Measurements from ENCODE around the gene NCR3LG1. TPM values are rescaled to one million over a fixed set of nuclear protein-coding genes. Genes with fewer than 3 reads are reported as not detected.
"Not testable (repeated sequence)": the region's sequence is repeated elsewhere in the genome, so short reads cannot be mapped to it uniquely, and the experiment has no call there.

NCR3LG1 gene
- total RNA-seq, 1 donor from 2014 or later = 1.1 TPM

DNA sequence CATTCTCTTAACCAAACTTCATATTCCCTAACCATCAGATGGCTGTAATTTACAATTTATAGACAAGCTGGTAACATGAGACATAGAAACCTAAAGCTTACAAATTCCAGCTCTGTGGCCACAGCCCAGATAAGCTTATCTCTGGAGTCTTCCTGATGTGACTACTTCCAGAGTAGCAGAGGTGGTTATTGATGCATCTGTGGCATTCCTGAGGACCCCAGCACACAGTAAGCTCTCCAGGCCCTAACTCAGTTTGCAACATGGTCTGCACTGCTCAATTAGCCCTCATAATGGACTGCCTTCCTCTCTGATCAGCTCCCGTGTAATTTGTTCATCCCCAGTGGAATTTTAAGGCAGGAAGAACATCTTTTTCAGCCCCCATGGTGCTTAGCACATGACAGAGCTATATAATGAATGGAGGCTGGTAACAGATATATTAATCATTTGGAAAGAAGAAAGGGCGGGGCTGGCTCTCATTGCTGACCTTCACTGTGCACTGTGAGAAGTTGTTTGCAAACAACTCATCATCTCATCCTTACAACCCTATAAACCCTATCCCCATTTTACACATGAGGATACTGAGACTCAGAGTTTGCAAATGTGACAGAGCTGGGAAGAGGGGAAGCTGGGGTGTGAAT lies 67.0 kb downstream of the NCR3LG1 start:
- Mint-ChIP-seq H3K27ac (no peak overlapping the region), H3K27me3 (peaks cover 32% of the 10 kb centered on the region), H3K9me3 (no peaks in the 10 kb centered on the region), H3K4me3 (no peak overlapping the region), H3K36me3 (ENCODE audit: low read depth) (no peaks in the 10 kb centered on the region), H3K4me1 (no peaks in the 10 kb centered on the region)
- POLR2A ChIA-PET = no interaction called here
- CTCF ChIA-PET = no interaction called here
- intact Hi-C loops (cut with micrococcal nuclease) = no loop called here
- ATAC-seq (ENCODE audit: low read depth) = no peak
- no peak for DNase-seq
- TF ChIP-seq, protein P1, sequence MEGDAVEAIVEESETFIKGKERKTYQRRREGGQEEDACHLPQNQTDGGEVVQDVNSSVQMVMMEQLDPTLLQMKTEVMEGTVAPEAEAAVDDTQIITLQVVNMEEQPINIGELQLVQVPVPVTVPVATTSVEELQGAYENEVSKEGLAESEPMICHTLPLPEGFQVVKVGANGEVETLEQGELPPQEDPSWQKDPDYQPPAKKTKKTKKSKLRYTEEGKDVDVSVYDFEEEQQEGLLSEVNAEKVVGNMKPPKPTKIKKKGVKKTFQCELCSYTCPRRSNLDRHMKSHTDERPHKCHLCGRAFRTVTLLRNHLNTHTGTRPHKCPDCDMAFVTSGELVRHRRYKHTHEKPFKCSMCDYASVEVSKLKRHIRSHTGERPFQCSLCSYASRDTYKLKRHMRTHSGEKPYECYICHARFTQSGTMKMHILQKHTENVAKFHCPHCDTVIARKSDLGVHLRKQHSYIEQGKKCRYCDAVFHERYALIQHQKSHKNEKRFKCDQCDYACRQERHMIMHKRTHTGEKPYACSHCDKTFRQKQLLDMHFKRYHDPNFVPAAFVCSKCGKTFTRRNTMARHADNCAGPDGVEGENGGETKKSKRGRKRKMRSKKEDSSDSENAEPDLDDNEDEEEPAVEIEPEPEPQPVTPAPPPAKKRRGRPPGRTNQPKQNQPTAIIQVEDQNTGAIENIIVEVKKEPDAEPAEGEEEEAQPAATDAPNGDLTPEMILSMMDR (IDR thresholded peaks at IDR 0.05) = no peak

DNA sequence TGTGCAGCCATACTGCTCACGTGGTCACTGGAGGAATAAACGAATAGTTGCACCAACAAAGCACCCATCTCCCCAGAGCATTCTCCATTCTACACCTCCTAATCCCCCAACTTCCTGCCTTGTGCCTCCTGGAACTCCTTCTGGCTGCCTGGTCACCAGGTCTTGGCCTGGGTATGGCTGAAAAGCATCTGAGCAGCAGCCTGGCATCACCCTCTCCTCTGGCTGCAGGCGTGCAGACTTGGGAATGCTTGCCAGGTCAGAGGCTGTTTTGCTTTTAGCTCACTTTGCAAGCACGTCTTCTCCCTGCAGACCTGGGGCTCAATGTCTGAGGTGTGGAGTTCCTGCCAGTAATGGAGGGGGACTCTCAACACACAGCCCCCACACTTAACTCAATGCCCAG lies 70.2 kb downstream of the NCR3LG1 start:
- ChIA-PET CTCF (interaction anchor here (1.5 kb wide), 1 partner anchor 37 kb away, joined by 4 read pairs; no protein-coding TSS in a partner anchor), POLR2A (no interaction called here)
- Mint-ChIP-seq H3K4me3 (no peak overlapping the region), H3K36me3 (ENCODE audit: low read depth) (no peaks in the 10 kb centered on the region), H3K27ac (no peak overlapping the region), H3K27me3 (peaks cover 19% of the 10 kb centered on the region), H3K9me3 (no peaks in the 10 kb centered on the region), H3K4me1 (no peaks in the 10 kb centered on the region)
- ATAC-seq (ENCODE audit: low read depth) (no peak), DNase-seq (no peak)
- intact Hi-C loops (cut with micrococcal nuclease) = no loop called here
- TF ChIP-seq, protein P1 (IDR thresholded peaks at IDR 0.05) = no peak

DNA sequence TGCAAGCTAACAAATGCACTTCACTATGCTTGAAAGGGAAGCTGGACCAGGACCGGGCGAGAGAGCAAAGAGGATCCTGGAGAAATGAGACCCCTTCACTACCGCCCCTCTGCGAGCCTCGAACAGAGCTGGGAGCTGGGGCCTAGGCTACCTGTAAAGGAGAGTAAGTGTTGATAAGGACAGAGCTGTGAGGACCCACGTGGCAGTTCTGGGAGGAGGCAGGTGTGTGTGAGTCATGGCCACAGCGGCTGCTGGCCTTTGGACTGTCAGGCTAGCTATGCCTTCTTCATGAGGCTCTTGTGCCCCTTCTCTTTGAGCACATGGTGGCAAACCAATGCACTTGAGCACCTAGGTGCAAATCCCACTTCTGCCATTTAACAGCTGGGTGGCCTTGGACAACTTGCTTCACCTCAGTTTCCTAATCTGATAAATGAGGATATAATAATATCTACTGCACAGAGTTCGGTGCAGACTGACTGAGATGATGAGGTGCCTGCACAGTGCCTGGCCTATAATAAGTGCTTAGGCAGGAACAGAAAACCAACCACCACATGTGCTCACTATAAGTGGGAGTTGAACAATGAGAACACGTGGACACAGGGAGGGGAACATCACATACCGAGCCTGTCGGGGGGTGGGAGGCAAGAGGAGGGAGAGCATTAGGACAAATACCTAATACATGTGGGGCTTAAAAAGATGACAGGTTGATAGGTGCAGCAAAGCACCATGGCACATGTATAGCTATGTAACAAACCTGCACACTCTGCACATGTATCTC lies 72.1 kb downstream of the NCR3LG1 start:
- ChIA-PET CTCF (no interaction called here), POLR2A (no interaction called here)
- TF ChIP-seq, protein P1 (IDR thresholded peaks at IDR 0.05) = no peak
- H3K27ac Mint-ChIP-seq = no peak overlapping the region
- DNase-seq (no peak), ATAC-seq (ENCODE audit: low read depth) (no peak)
- H3K36me3 Mint-ChIP-seq (ENCODE audit: low read depth) = no peaks in the 10 kb centered on the region
- H3K4me1 Mint-ChIP-seq = no peaks in the 10 kb centered on the region
- peaks cover 17% of the 10 kb centered on the region for H3K27me3 Mint-ChIP-seq
- H3K4me3 Mint-ChIP-seq = no peak overlapping the region
- H3K9me3 Mint-ChIP-seq = no peaks in the 10 kb centered on the region
- intact Hi-C loops (cut with micrococcal nuclease) = no loop called here

DNA sequence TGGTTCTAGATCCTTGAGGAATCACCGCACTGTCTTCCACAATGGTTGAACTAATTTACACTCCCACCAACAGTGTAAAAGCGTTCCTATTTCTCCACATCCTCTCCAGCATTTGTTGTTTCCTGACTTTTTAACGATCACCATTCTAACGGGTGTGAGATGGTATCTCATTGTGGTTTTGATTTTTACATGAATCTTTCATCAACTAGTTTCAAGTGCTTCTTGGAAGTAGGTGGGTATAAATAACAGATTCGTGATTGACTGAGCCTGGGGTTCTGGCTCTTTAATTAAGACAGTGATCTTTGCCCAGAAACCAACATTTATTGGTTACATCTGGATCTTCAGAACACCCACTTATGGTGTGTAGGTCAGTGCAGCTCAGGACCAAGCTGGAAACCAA lies 74.6 kb downstream of the NCR3LG1 start:
- DNase-seq; H3K27ac Mint-ChIP-seq; ATAC-seq (ENCODE audit: low read depth); H3K4me1 Mint-ChIP-seq; H3K36me3 Mint-ChIP-seq (ENCODE audit: low read depth); POLR2A ChIA-PET; H3K9me3 Mint-ChIP-seq; H3K4me3 Mint-ChIP-seq; CTCF ChIA-PET; intact Hi-C loops (cut with micrococcal nuclease): not testable (repeated sequence)
- H3K27me3 Mint-ChIP-seq = peaks cover 16% of the 10 kb centered on the region

Other genes with a start within 250 kb of the NCR3LG1 start
- 35.9 and 41.2 TPM in 2 replicates for gene PIK3C2A, start 143.8 kb upstream of the NCR3LG1 start, total RNA-seq
- 6.2 and 6.8 TPM in 2 replicates for gene NUCB2, start 75.1 kb upstream of the NCR3LG1 start, total RNA-seq
- 0.54 and 1.2 TPM in 2 replicates for gene KCNJ11, start 36.9 kb downstream of the NCR3LG1 start, total RNA-seq
- gene ABCC8, start 125.0 kb downstream of the NCR3LG1 start, total RNA-seq = not detected in 2 replicates
- not detected in 2 replicates for gene USH1C, start 192.6 kb downstream of the NCR3LG1 start, total RNA-seq
- not detected in 2 replicates for gene OTOG, start 195.5 kb downstream of the NCR3LG1 start, total RNA-seq

Measured in activated B cell treated with CpG ODN at 0.5 μM for 24 hours (primary cell).